Measurements from ENCODE around the gene LHFPL6. TPM values are rescaled to one million over a fixed set of nuclear protein-coding genes. Genes with fewer than 3 reads are reported as not detected.

LHFPL6 gene
- 25.7 TPM for total RNA-seq (2021; ENCODE audit: unreplicated experiment)
- 21.9 TPM for polyA plus RNA-seq (2012; ENCODE audit: insufficient read length)
- Bru-seq, nascent RNA: percentile 71 among the genes with signal in this experiment
- BruChase-seq, experiment 1, labeled RNA remaining after a 2-hour chase: percentile 66 among the genes with signal in this experiment
- BruChase-seq, experiment 2, labeled RNA remaining after a 6-hour chase: percentile 65 among the genes with signal in this experiment
- long read RNA-seq, partial matches to known transcripts: 5 of 7 reads
- long read RNA-seq, other reads (novel, unspliced or antisense): 2 of 7 reads

DNA sequence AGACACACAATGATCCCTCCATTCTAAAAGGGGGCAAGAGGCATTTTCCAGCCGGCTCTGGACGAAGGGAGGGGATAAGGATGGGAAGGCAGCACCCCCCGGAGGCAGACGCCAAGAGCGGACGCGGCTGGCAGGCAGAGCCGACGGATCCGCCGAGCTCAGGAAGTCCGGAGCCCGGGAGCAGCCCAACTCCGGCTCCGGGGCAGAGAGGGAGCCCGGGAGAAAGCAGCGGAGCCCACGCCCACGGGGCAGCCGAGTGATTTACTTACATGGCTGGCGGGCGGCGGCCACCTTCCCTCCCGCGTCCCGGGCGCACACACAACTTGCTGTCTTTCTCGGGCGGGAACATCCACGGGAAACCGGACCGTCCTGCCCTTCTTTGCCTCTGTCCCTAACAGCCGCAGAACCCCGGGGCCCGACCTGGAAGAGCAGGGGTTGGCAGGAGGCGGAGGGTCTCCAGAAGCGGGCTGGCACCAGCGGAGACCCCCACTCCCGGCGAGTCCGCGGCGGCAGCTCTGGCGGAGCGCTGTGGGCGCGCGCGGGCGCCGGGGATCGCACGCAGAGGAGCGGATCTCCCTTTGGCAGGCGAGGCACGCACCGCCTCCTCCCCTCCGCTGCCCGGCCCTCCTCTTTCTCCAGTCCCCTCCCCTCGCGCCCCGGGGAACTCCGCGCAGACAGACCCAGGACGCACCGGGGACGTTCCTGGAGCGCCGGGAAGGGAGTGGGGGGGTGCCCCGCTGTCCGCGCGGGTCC is at the start of gene LHFPL6:
Gene LHFPL6, minus strand, starts transcription at position 580 of the 753 bp plus-strand sequence.
- intact Hi-C loops (cut with micrococcal nuclease; ENCODE audit: unreplicated experiment) (loop anchor here (10.0 kb wide), 1 partner anchor 98 kb away; no protein-coding TSS in a partner anchor), in situ Hi-C loops (cut with HindIII; ENCODE audit: low pct_unique_long_range_greater_than_20kb, low sequenced_read_pairs) (no loop called here)
- TF ChIP-seq POLR2AphosphoS5 (IDR thresholded peaks at IDR 0.05; ENCODE audit: low read depth, low read length) (no peak; the same call in 1 of the 2 replicates), TCF7L2 (IDR thresholded peaks at IDR 0.05; ENCODE audit: low read depth, low read length) (no peak), SIN3A (IDR thresholded peaks at IDR 0.05; ENCODE audit: borderline replicate concordance, insufficient read depth, low read depth, low read length) (0 out of 2 replicates have a peak, but pooled peaks have one; percentile 23)
- TF ChIP-seq, protein P1, sequence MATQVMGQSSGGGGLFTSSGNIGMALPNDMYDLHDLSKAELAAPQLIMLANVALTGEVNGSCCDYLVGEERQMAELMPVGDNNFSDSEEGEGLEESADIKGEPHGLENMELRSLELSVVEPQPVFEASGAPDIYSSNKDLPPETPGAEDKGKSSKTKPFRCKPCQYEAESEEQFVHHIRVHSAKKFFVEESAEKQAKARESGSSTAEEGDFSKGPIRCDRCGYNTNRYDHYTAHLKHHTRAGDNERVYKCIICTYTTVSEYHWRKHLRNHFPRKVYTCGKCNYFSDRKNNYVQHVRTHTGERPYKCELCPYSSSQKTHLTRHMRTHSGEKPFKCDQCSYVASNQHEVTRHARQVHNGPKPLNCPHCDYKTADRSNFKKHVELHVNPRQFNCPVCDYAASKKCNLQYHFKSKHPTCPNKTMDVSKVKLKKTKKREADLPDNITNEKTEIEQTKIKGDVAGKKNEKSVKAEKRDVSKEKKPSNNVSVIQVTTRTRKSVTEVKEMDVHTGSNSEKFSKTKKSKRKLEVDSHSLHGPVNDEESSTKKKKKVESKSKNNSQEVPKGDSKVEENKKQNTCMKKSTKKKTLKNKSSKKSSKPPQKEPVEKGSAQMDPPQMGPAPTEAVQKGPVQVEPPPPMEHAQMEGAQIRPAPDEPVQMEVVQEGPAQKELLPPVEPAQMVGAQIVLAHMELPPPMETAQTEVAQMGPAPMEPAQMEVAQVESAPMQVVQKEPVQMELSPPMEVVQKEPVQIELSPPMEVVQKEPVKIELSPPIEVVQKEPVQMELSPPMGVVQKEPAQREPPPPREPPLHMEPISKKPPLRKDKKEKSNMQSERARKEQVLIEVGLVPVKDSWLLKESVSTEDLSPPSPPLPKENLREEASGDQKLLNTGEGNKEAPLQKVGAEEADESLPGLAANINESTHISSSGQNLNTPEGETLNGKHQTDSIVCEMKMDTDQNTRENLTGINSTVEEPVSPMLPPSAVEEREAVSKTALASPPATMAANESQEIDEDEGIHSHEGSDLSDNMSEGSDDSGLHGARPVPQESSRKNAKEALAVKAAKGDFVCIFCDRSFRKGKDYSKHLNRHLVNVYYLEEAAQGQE (IDR thresholded peaks at IDR 0.05; ENCODE audit: insufficient read depth in 1 of 2, low read depth in 2 of 2, low read length in 1 of 2): no peak
- TF ChIP-seq, protein P2, sequence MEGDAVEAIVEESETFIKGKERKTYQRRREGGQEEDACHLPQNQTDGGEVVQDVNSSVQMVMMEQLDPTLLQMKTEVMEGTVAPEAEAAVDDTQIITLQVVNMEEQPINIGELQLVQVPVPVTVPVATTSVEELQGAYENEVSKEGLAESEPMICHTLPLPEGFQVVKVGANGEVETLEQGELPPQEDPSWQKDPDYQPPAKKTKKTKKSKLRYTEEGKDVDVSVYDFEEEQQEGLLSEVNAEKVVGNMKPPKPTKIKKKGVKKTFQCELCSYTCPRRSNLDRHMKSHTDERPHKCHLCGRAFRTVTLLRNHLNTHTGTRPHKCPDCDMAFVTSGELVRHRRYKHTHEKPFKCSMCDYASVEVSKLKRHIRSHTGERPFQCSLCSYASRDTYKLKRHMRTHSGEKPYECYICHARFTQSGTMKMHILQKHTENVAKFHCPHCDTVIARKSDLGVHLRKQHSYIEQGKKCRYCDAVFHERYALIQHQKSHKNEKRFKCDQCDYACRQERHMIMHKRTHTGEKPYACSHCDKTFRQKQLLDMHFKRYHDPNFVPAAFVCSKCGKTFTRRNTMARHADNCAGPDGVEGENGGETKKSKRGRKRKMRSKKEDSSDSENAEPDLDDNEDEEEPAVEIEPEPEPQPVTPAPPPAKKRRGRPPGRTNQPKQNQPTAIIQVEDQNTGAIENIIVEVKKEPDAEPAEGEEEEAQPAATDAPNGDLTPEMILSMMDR (IDR thresholded peaks at IDR 0.05): peak; percentile 53
- Histone ChIP-seq H3K9me3 (ENCODE audit: control insufficient read depth, insufficient read depth, low read depth, low read length) (no peaks in the 10 kb centered on the region), H3K27ac (ENCODE audit: low read length) (peak within 1 kb of the TSS; percentile 89), H3K4me1 (ENCODE audit: control insufficient read depth, insufficient read depth, low read length) (peaks cover 19% of the 10 kb centered on the region), H3K4me3 (ENCODE audit: low read depth in 2 of 2, low read length in 2 of 2) (peak within 1 kb of the TSS; percentile 76 to 87), H3K27me3 (ENCODE audit: control insufficient read depth, insufficient read depth, low read length) (no peaks in the 10 kb centered on the region), H3K36me3 (ENCODE audit: control insufficient read depth, insufficient read depth, low read length) (no peaks in the 10 kb centered on the region)
- POLR2A ChIA-PET: no interaction called here
- CTCF ChIA-PET: no interaction called here
- ATAC-seq: peak; percentile 97
- DNase-seq (ENCODE audit: low read depth, low spot score): no peak
- BruUV-seq (replicated peaks): no TSS peak

DNA sequence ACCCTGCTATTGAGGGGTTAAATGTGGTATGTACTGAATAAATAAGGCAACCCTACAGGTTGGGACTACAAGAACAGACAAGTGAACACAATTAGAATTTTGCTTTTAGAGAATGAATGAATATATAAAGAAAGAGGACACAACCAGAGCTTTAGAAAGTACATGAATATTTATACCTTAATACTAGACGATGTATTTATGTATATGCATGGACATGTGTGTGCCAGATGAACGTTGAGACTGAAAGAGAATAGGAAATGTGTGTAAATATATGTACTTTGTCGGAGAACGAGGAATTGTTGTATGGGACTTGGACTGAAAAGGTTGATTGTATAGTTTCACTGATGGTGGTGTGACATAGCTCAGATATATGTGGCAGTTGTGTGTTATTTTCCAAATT is 43.1 kb upstream of the LHFPL6 start:
- TF ChIP-seq TCF7L2 (IDR thresholded peaks at IDR 0.05; ENCODE audit: low read depth, low read length): no peak
- TF ChIP-seq, protein P1 (IDR thresholded peaks at IDR 0.05; ENCODE audit: insufficient read depth in 1 of 2, low read depth in 2 of 2, low read length in 1 of 2): no peak
- no peak for TF ChIP-seq POLR2AphosphoS5 (IDR thresholded peaks at IDR 0.05; ENCODE audit: low read depth, low read length)
- TF ChIP-seq SIN3A (IDR thresholded peaks at IDR 0.05; ENCODE audit: borderline replicate concordance, insufficient read depth, low read depth, low read length): no peak
- TF ChIP-seq, protein P2 (IDR thresholded peaks at IDR 0.05): no peak
- intact Hi-C loops (cut with micrococcal nuclease; ENCODE audit: unreplicated experiment): no loop called here
- DNase-seq (ENCODE audit: low read depth, low spot score): no peak
- BruUV-seq (replicated peaks): no TSS peak
- ATAC-seq: no peak
- Histone ChIP-seq H3K27ac (ENCODE audit: low read length) (no peak overlapping the region), H3K27me3 (ENCODE audit: control insufficient read depth, insufficient read depth, low read length) (no peaks in the 10 kb centered on the region), H3K4me1 (ENCODE audit: control insufficient read depth, insufficient read depth, low read length) (no peaks in the 10 kb centered on the region), H3K36me3 (ENCODE audit: control insufficient read depth, insufficient read depth, low read length) (no peaks in the 10 kb centered on the region), H3K9me3 (ENCODE audit: control insufficient read depth, insufficient read depth, low read depth, low read length) (no peaks in the 10 kb centered on the region), H3K4me3 (ENCODE audit: low read depth in 2 of 2, low read length in 2 of 2) (no peak overlapping the region)
- ChIA-PET CTCF (no interaction called here), POLR2A (no interaction called here)
- in situ Hi-C loops (cut with HindIII; ENCODE audit: low pct_unique_long_range_greater_than_20kb, low sequenced_read_pairs): no loop called here

All from Panc1 (cell line).